Neuronal stem cell (in vitro differentiated cells): ENCODE data around the gene PCBP4.
"Not testable (repeated sequence)": the region's sequence is repeated elsewhere in the genome, so short reads cannot be mapped to it uniquely, and the experiment has no call there.

Experiments used
- DNase-seq: peaks from one replicate; pipeline ENCODE4 v3.0.0-alpha.2; 2013; ENCODE audit warnings: low spot score
- H2AFZ ChIP-seq: one replicate; pipeline ENCODE4 v1.6.1; 2013; ENCODE audit warnings: mild to moderate bottlenecking, low read length, inconsistent platforms
- H2AK5ac ChIP-seq: 2 replicates; pipeline ENCODE4 v1.6.1; 2013; ENCODE audit warnings: low read depth, mild to moderate bottlenecking, inconsistent platforms, low read length, moderate library complexity, mixed read lengths
- H2BK120ac ChIP-seq: 2 replicates; pipeline ENCODE4 v1.6.1; 2013; ENCODE audit warnings: low read depth, mild to moderate bottlenecking, inconsistent platforms, low read length, moderate library complexity, mixed read lengths
- H2BK12ac ChIP-seq: one replicate; pipeline ENCODE4 v1.6.1; 2013; ENCODE audit warnings: low read length, inconsistent platforms
- H2BK15ac ChIP-seq: 2 replicates; pipeline ENCODE4 v1.6.1; 2013; ENCODE audit warnings: mild to moderate bottlenecking, low read length, inconsistent platforms, mixed read lengths
- H2BK5ac ChIP-seq: one replicate; pipeline ENCODE4 v1.6.1; 2013; ENCODE audit warnings: inconsistent platforms, mild to moderate bottlenecking, low read length, moderate library complexity
- H3K14ac ChIP-seq: one replicate; pipeline ENCODE4 v1.6.1; 2013; ENCODE audit warnings: low read length, inconsistent platforms
- H3K18ac ChIP-seq: 2 replicates; pipeline ENCODE4 v1.6.1; 2013; ENCODE audit warnings: low read length, inconsistent platforms
- H3K23ac ChIP-seq: 2 replicates; pipeline ENCODE4 v1.6.1; 2013; ENCODE audit warnings: low read depth, mild to moderate bottlenecking, mixed read lengths, low read length, inconsistent platforms; ENCODE audit not compliant: poor library complexity
- H3K27ac ChIP-seq: replicated peaks from 3 replicates; pipeline ENCODE4 v1.5.1; 2013; ENCODE audit warnings: low read length, inconsistent platforms
- H3K27me3 ChIP-seq, 3 experiments: 2 replicates each; pipeline ENCODE4 v1.6.1; 2013; ENCODE audit warnings: low read length in 3 of 3, mild to moderate bottlenecking in 2 of 3, inconsistent platforms in 1 of 3, low read depth in 1 of 3, mixed read lengths in 1 of 3, moderate library complexity in 1 of 3; ENCODE audit not compliant: control insufficient read depth in 3 of 3, insufficient read depth in 3 of 3
- H3K36me3 ChIP-seq, 2 donors: replicated peaks in 1 of 2; 2 replicates each; pipeline ENCODE4 v1.6.1; 2013; ENCODE audit warnings: low read length in 2 of 2; ENCODE audit not compliant: control insufficient read depth in 2 of 2, insufficient read depth in 2 of 2
- H3K4ac ChIP-seq: 2 replicates; pipeline ENCODE4 v1.6.1; 2013; ENCODE audit warnings: inconsistent platforms, mild to moderate bottlenecking, low read length, moderate library complexity
- H3K4me1 ChIP-seq, 2 donors: 1 replicate in 1 of 2; 2 replicates in 1 of 2; pipeline ENCODE4 v1.6.1; 2013; ENCODE audit warnings: low read length in 2 of 2, low read depth in 1 of 2; ENCODE audit not compliant: control insufficient read depth in 2 of 2, insufficient read depth in 1 of 2
- H3K4me2 ChIP-seq: one replicate; pipeline ENCODE4 v1.6.1; 2013; ENCODE audit warnings: mild to moderate bottlenecking, low read length, inconsistent platforms; ENCODE audit not compliant: insufficient read depth, poor library complexity, severe bottlenecking
- H3K4me3 ChIP-seq, 2 donors: 2 replicates each; pipeline ENCODE4 v1.5.1; 2013; ENCODE audit warnings: low read length in 2 of 2, mild to moderate bottlenecking in 2 of 2, inconsistent platforms in 1 of 2, moderate library complexity in 1 of 2
- H3K79me1 ChIP-seq: one replicate; pipeline ENCODE4 v1.6.1; 2013; ENCODE audit warnings: low read depth, mild to moderate bottlenecking, inconsistent platforms, low read length, moderate library complexity
- H3K9ac ChIP-seq: one replicate; pipeline ENCODE4 v1.6.1; 2013; ENCODE audit warnings: mild to moderate bottlenecking, low read depth, low read length, inconsistent platforms; ENCODE audit not compliant: poor library complexity
- H3K9me3 ChIP-seq, 2 donors: replicated peaks in 1 of 2; 2 replicates each; pipeline versions ENCODE3 to v1.6.1; 2013; ENCODE audit warnings: low read length in 2 of 2, mild to moderate bottlenecking in 2 of 2, inconsistent platforms in 1 of 2, low read depth in 1 of 2, mixed read lengths in 1 of 2, moderate library complexity in 1 of 2; ENCODE audit not compliant: control insufficient read depth in 2 of 2, insufficient read depth in 1 of 2
- H4K8ac ChIP-seq: one replicate; pipeline ENCODE4 v1.6.1; 2013; ENCODE audit warnings: low read depth, mild to moderate bottlenecking, inconsistent platforms, low read length, moderate library complexity
- H4K91ac ChIP-seq: one replicate; pipeline ENCODE4 v1.6.1; 2013; ENCODE audit warnings: low read length, low read depth, mild to moderate bottlenecking, inconsistent platforms; ENCODE audit not compliant: poor library complexity
- WGBS, 2 donors: extraction: QIAGEN DNeasy Blood & Tissue Kit; methylation state at CpG; one replicate each; pipeline ENCODE4 v1.1.7; 2013; ENCODE audit warnings: missing lambda C conversion rate in 2 of 2, mixed read lengths in 1 of 2; ENCODE audit not compliant: insufficient read length in 2 of 2, insufficient replicate concordance in 1 of 2; ENCODE audit errors: extremely low coverage in 2 of 2; 5-methylcytosine and 5-hydroxymethylcytosine counted together

The PCBP4 gene

GRCh38 chr3:51994530-51994929 lies 27.3 kb upstream of the PCBP4 start:
- Histone ChIP-seq H3K9me3 (no peaks in the 10 kb centered on the region), H4K91ac (no peak overlapping the region), H3K4me3 (peak overlapping the region; percentile 58 to 89), H2BK120ac (no peak overlapping the region), H2BK12ac (no peak overlapping the region), H3K18ac (no peak overlapping the region), H3K4me1 (peaks cover 14 to 16% of the 10 kb centered on the region in 2 donors), H2BK5ac (no peak overlapping the region), H3K36me3 (peaks cover 28 to 41% of the 10 kb centered on the region in 2 donors), H3K27me3 (no peaks in the 10 kb centered on the region), H3K14ac (no peak overlapping the region), H3K9ac (peak overlapping the region; percentile 56), H3K4me2 (peak overlapping the region; percentile 63), H4K8ac (no peak overlapping the region), H2AK5ac (no peak overlapping the region), H3K79me1 (peaks cover 9% of the 10 kb centered on the region), H3K23ac (no peak overlapping the region), H2BK15ac (no peak overlapping the region), H3K4ac (no peak overlapping the region), H2AFZ (no peak overlapping the region), H3K27ac (no peak overlapping the region)
- DNase-seq, result no peak
- no CpG with 5 or more reads among the region's 2 CpGs for WGBS, 2 donors

- H3K9me3 ChIP-seq, H3K9ac ChIP-seq, H4K8ac ChIP-seq, H3K27ac ChIP-seq, H3K18ac ChIP-seq, H4K91ac ChIP-seq, H2BK15ac ChIP-seq, H3K23ac ChIP-seq, DNase-seq, H3K4me3 ChIP-seq, H2AK5ac ChIP-seq, H2BK12ac ChIP-seq, H3K27me3 ChIP-seq, H3K4me2 ChIP-seq, H3K14ac ChIP-seq, H2BK5ac ChIP-seq, H2AFZ ChIP-seq, H3K4ac ChIP-seq, H2BK120ac ChIP-seq: not testable (repeated sequence)
- Histone ChIP-seq H3K36me3 (peaks cover 28 to 41% of the 10 kb centered on the region in 2 donors), H3K79me1 (peaks cover 13% of the 10 kb centered on the region), H3K4me1 (peaks cover 14 to 16% of the 10 kb centered on the region in 2 donors)
- no CpG with 5 or more reads among the region's 13 CpGs for WGBS, 2 donors
Measured at GRCh38 chr3:51993657-51994056, 26.4 kb upstream of the PCBP4 start.

- no peak overlapping the region for H3K4me2 ChIP-seq
- WGBS, 2 donors, result no CpG with 5 or more reads among the region's 3 CpGs
- no peak for DNase-seq
Measured at GRCh38 chr3:51992017-51992682, 24.9 kb upstream of the PCBP4 start.

GRCh38 chr3:51990501-51990971 lies 23.3 kb upstream of the PCBP4 start:
- H2AK5ac ChIP-seq, H3K27me3 ChIP-seq, DNase-seq, H3K9ac ChIP-seq, H3K4me3 ChIP-seq, H4K91ac ChIP-seq, H4K8ac ChIP-seq, H2BK15ac ChIP-seq, H3K14ac ChIP-seq, H3K4ac ChIP-seq, H3K9me3 ChIP-seq, H2BK12ac ChIP-seq, H3K4me2 ChIP-seq, H3K27ac ChIP-seq, H2BK120ac ChIP-seq, H2AFZ ChIP-seq, H2BK5ac ChIP-seq: not testable (repeated sequence)
- no CpG with 5 or more reads among the region's 38 CpGs for WGBS, 2 donors
- Histone ChIP-seq H3K4me1 (peaks cover 11 to 14% of the 10 kb centered on the region in 2 donors), H3K23ac (peak overlapping the region; percentile 17), H3K79me1 (peaks cover 17% of the 10 kb centered on the region), H3K18ac (peak overlapping the region; percentile 9), H3K36me3 (peaks cover 30 to 41% of the 10 kb centered on the region in 2 donors)

More at GRCh38 chr3:51992017-51992682, 24.9 kb upstream of the PCBP4 start:
- no peak overlapping the region for H2BK12ac ChIP-seq
- H3K4me3 ChIP-seq, result no peak overlapping the region
- H3K4ac ChIP-seq, result no peak overlapping the region
- H4K91ac ChIP-seq, result no peak overlapping the region
- H2AK5ac ChIP-seq, result no peak overlapping the region
- no peak overlapping the region for H2BK5ac ChIP-seq
- peaks cover 11 to 14% of the 10 kb centered on the region in 2 donors for H3K4me1 ChIP-seq
- H3K23ac ChIP-seq, result peak overlapping the region; percentile 34
- H3K36me3 ChIP-seq, result peaks cover 28 to 41% of the 10 kb centered on the region in 2 donors
- no peak overlapping the region for H3K14ac ChIP-seq
- H4K8ac ChIP-seq, result no peak overlapping the region
- peaks cover 16% of the 10 kb centered on the region for H3K79me1 ChIP-seq
- H2BK15ac ChIP-seq, result no peak overlapping the region
- no peaks in the 10 kb centered on the region for H3K27me3 ChIP-seq
- no peak overlapping the region for H2AFZ ChIP-seq
- H3K18ac ChIP-seq, result no peak overlapping the region
- H2BK120ac ChIP-seq, result no peak overlapping the region
- no peak overlapping the region for H3K27ac ChIP-seq
- H3K9ac ChIP-seq, result no peak overlapping the region
- no peaks in the 10 kb centered on the region for H3K9me3 ChIP-seq
